ENCODE data around the gene WDR27.
A peak's percentile ranks its signal among the peaks of the same experiment; 100 is the strongest.

The WDR27 gene

GRCh38 chr6:169710009-169710408 is 8.2 kb upstream of the WDR27 start:
- H3K4me2 ChIP-seq (ENCODE audit: low read depth, low read length, poor library complexity, severe bottlenecking), result no peak overlapping the region
- peaks cover 57% of the 10 kb centered on the region for H3F3A ChIP-seq (ENCODE audit: insufficient read depth)
- TF ChIP-seq CTCF (IDR thresholded peaks at IDR 0.05; ENCODE audit: insufficient read depth, low read length, poor library complexity, severe bottlenecking), result no peak
- TF ChIP-seq EZH2phosphoT487 (conservative IDR thresholded peaks at IDR 0.05; ENCODE audit: low read length), result no peak
- no peaks in the 10 kb centered on the region for H3K27me3 ChIP-seq (ENCODE audit: low read length)
- H3K79me2 ChIP-seq (ENCODE audit: insufficient read depth, low read length), result 0 out of 2 replicates have a peak, but pooled peaks cover 9% of the 10 kb centered on the region
- peaks cover 32% of the 10 kb centered on the region for H3K36me3 ChIP-seq (ENCODE audit: low read length)
- no peaks in the 10 kb centered on the region for H3K9me2 ChIP-seq (replicated peaks; ENCODE audit: insufficient read depth, low read length)
- no peak overlapping the region for H3K4me3 ChIP-seq (ENCODE audit: insufficient read depth, low read length, poor library complexity, severe bottlenecking)
- H3K27ac ChIP-seq (ENCODE audit: low read depth, low read length), result no peak overlapping the region
- no peaks in the 10 kb centered on the region for H3K9me3 ChIP-seq (ENCODE audit: insufficient read depth, low read length)
- H2AFZ ChIP-seq (ENCODE audit: low read depth, low read length, severe bottlenecking), result no peak overlapping the region
- H3K9ac ChIP-seq (ENCODE audit: low read length), result no peak overlapping the region
- H4K20me1 ChIP-seq (ENCODE audit: low read depth, low read length), result peaks cover 4% of the 10 kb centered on the region; the same call in 1 of the 2 replicates

- no peak overlapping the region for H3K9ac ChIP-seq (ENCODE audit: low read length)
- no peak overlapping the region for H2AFZ ChIP-seq (ENCODE audit: low read depth, low read length, severe bottlenecking)
- no peaks in the 10 kb centered on the region for H3K9me2 ChIP-seq (replicated peaks; ENCODE audit: insufficient read depth, low read length)
- no peaks in the 10 kb centered on the region for H3K9me3 ChIP-seq (ENCODE audit: insufficient read depth, low read length)
- peaks cover 57% of the 10 kb centered on the region for H3F3A ChIP-seq (ENCODE audit: insufficient read depth)
- no peak overlapping the region for H3K4me2 ChIP-seq (ENCODE audit: low read depth, low read length, poor library complexity, severe bottlenecking)
- no peaks in the 10 kb centered on the region for H3K27me3 ChIP-seq (ENCODE audit: low read length)
- H4K20me1 ChIP-seq (ENCODE audit: low read depth, low read length), result peaks cover 4% of the 10 kb centered on the region
- TF ChIP-seq CTCF (IDR thresholded peaks at IDR 0.05; ENCODE audit: insufficient read depth, low read length, poor library complexity, severe bottlenecking) (no peak), EZH2phosphoT487 (conservative IDR thresholded peaks at IDR 0.05; ENCODE audit: low read length) (no peak)
- H3K4me3 ChIP-seq (ENCODE audit: insufficient read depth, low read length, poor library complexity, severe bottlenecking), result no peak overlapping the region
- peaks cover 16% of the 10 kb centered on the region for H3K79me2 ChIP-seq (ENCODE audit: insufficient read depth, low read length)
- peaks cover 30% of the 10 kb centered on the region for H3K36me3 ChIP-seq (ENCODE audit: low read length)
- H3K27ac ChIP-seq (ENCODE audit: low read depth, low read length), result peak overlapping the region; percentile 23; the same call in 1 of the 2 replicates
Measured at GRCh38 chr6:169709293-169709692, 7.5 kb upstream of the WDR27 start.

- peaks cover 57% of the 10 kb centered on the region for H3F3A ChIP-seq (ENCODE audit: insufficient read depth)
- H3K9me2 ChIP-seq (replicated peaks; ENCODE audit: insufficient read depth, low read length), result no peaks in the 10 kb centered on the region
- TF ChIP-seq CTCF (IDR thresholded peaks at IDR 0.05; ENCODE audit: insufficient read depth, low read length, poor library complexity, severe bottlenecking) (no peak), EZH2phosphoT487 (conservative IDR thresholded peaks at IDR 0.05; ENCODE audit: low read length) (no peak)
- peak overlapping the region; percentile 4; the same call in 1 of the 2 replicates for H3K27ac ChIP-seq (ENCODE audit: low read depth, low read length)
- peaks cover 4% of the 10 kb centered on the region for H4K20me1 ChIP-seq (ENCODE audit: low read depth, low read length)
- H3K9me3 ChIP-seq (ENCODE audit: insufficient read depth, low read length), result no peaks in the 10 kb centered on the region
- no peak overlapping the region for H3K4me2 ChIP-seq (ENCODE audit: low read depth, low read length, poor library complexity, severe bottlenecking)
- H2AFZ ChIP-seq (ENCODE audit: low read depth, low read length, severe bottlenecking), result no peak overlapping the region
- H3K36me3 ChIP-seq (ENCODE audit: low read length), result peaks cover 30% of the 10 kb centered on the region
- no peak overlapping the region for H3K9ac ChIP-seq (ENCODE audit: low read length)
- no peak overlapping the region for H3K4me3 ChIP-seq (ENCODE audit: insufficient read depth, low read length, poor library complexity, severe bottlenecking)
- H3K27me3 ChIP-seq (ENCODE audit: low read length), result no peaks in the 10 kb centered on the region
- peaks cover 31% of the 10 kb centered on the region for H3K79me2 ChIP-seq (ENCODE audit: insufficient read depth, low read length)
Measured at GRCh38 chr6:169707772-169708171, 5.9 kb upstream of the WDR27 start.
